VCaP (cell line): ENCODE data around the gene SLTM.

Experiments used
- H3K27ac ChIP-seq: fragments of 450-650 bp; 2 replicates; pipeline ENCODE4 v1.5.1; 2017
- CTCF ChIP-seq: fragments of 450-650 bp; conservative IDR thresholded peaks from 2 replicates; pipeline ENCODE4 v1.5.1; 2017; ENCODE audit warnings: mild to moderate bottlenecking, moderate library complexity

SLTM gene

GRCh38 chr15:58882243-58882642, 51.2 kb downstream of the SLTM start:
- no peak for TF ChIP-seq CTCF
- H3K27ac ChIP-seq: no peak overlapping the region

GRCh38 chr15:58880320-58880719, 53.2 kb downstream of the SLTM start:
- H3K27ac ChIP-seq: no peak overlapping the region
- no peak for TF ChIP-seq CTCF

GRCh38 chr15:58877999-58878825, 55.3 kb downstream of the SLTM start:
- TF ChIP-seq CTCF: no peak
- no peak overlapping the region for H3K27ac ChIP-seq

GRCh38 chr15:58876306-58877106, 57.0 kb downstream of the SLTM start:
- no peak overlapping the region for H3K27ac ChIP-seq
- no peak for TF ChIP-seq CTCF

GRCh38 chr15:58875343-58875742, 58.1 kb downstream of the SLTM start:
- H3K27ac ChIP-seq: no peak overlapping the region
- TF ChIP-seq CTCF: no peak

DNA sequence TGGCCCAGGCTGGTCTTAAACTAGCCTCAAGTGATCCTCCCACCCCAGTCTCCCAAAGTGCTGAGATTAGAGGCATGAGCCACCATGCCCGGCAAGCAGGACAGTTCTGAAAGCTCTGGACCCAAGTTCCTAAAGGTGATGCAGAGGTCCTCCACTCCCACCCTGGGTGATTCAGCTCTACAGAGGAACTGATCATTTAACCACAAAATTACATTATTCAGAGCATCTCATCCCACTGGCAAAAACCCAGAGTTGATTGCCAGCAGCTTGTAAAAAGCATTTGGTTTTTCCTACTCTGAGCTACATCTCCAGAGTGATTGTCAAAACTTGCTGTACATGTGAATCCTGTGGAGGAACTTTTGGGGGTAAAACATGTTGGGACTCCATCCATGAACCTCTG, 60.2 kb downstream of the SLTM start:
- TF ChIP-seq CTCF: no peak
- no peak overlapping the region for H3K27ac ChIP-seq

- H3K27ac ChIP-seq: no peak overlapping the region
- no peak for TF ChIP-seq CTCF
Measured at GRCh38 chr15:58870451-58870850, 63.0 kb downstream of the SLTM start.
